Loucy (cell line): ENCODE measurements around the gene PHF10.

Experiments used
- H2AFZ ChIP-seq: fragments of 200-600 bp; sonication (generic); 2 replicates; pipeline ENCODE4 v1.6.0; 2016; ENCODE audit warnings: antibody characterized with exemption, mild to moderate bottlenecking, low read length, moderate library complexity
- H3F3A ChIP-seq: fragments of 200-600 bp; 2 replicates; pipeline ENCODE4 v1.6.0; 2016; ENCODE audit warnings: antibody characterized with exemption, low read depth, mild to moderate bottlenecking
- H3K27me3 ChIP-seq: fragments of 200-600 bp; sonication (generic); 2 replicates; pipeline ENCODE4 v1.6.1; 2014; ENCODE audit warnings: low read length, mild to moderate bottlenecking; ENCODE audit not compliant: insufficient read depth, poor library complexity, severe bottlenecking
- H3K36me3 ChIP-seq: fragments of 200-600 bp; sonication (generic); 2 replicates; pipeline ENCODE4 v1.6.1; 2016; ENCODE audit warnings: low read length; ENCODE audit not compliant: insufficient read depth
- H3K4me1 ChIP-seq: fragments of 200-600 bp; sonication (generic); 2 replicates; pipeline ENCODE4 v1.5.1; 2014; ENCODE audit warnings: low read length, mild to moderate bottlenecking; ENCODE audit not compliant: insufficient read depth, poor library complexity, severe bottlenecking
- H3K4me2 ChIP-seq: fragments of 200-600 bp; sonication (generic); 2 replicates; pipeline ENCODE4 v1.6.0; 2014; ENCODE audit warnings: antibody characterized with exemption, low read length, low read depth, mild to moderate bottlenecking; ENCODE audit not compliant: poor library complexity, severe bottlenecking
- H3K4me3 ChIP-seq: fragments of 200-600 bp; sonication (generic); 2 replicates; pipeline ENCODE4 v1.5.1; 2014; ENCODE audit warnings: low read length, mild to moderate bottlenecking, mixed read lengths; ENCODE audit not compliant: poor library complexity, severe bottlenecking
- H3K79me2 ChIP-seq: fragments of 200-600 bp; sonication (generic); 2 replicates; pipeline ENCODE4 v1.6.1; 2014; ENCODE audit warnings: low read length; ENCODE audit not compliant: insufficient read depth
- H3K9ac ChIP-seq: fragments of 200-600 bp; sonication (generic); 2 replicates; pipeline ENCODE4 v1.6.0; 2014; ENCODE audit warnings: mild to moderate bottlenecking, low read depth, low read length, moderate library complexity; ENCODE audit not compliant: poor library complexity, severe bottlenecking
- H3K9me2 ChIP-seq: fragments of 200-600 bp; sonication (generic); replicated peaks from 2 replicates; pipeline ENCODE4 v1.6.1; 2016; ENCODE audit warnings: low read depth, low read length, mixed read lengths
- H3K9me3 ChIP-seq: fragments of 200-600 bp; sonication (generic); 2 replicates; pipeline ENCODE4 v1.6.1; 2014; ENCODE audit warnings: mild to moderate bottlenecking, antibody characterized with exemption, low read length, low read depth; ENCODE audit not compliant: insufficient read depth
- H4K20me1 ChIP-seq: fragments of 200-600 bp; sonication (generic); 2 replicates; pipeline ENCODE4 v1.6.0; 2014; ENCODE audit warnings: antibody characterized with exemption, low read length, mild to moderate bottlenecking; ENCODE audit not compliant: insufficient read depth, poor library complexity, severe bottlenecking
- CTCF ChIP-seq: fragments of 200-600 bp; sonication (generic); conservative IDR thresholded peaks from 2 replicates; pipeline ENCODE4 v1.5.1; 2014; ENCODE audit warnings: mild to moderate bottlenecking, antibody characterized with exemption, low read length
- EZH2phosphoT487 ChIP-seq: fragments of 200-600 bp; IDR thresholded peaks from 2 replicates; pipeline ENCODE4 v1.6.1; 2018; ENCODE audit warnings: antibody characterized with exemption, mild to moderate bottlenecking, moderate library complexity, borderline replicate concordance

The PHF10 gene

DNA sequence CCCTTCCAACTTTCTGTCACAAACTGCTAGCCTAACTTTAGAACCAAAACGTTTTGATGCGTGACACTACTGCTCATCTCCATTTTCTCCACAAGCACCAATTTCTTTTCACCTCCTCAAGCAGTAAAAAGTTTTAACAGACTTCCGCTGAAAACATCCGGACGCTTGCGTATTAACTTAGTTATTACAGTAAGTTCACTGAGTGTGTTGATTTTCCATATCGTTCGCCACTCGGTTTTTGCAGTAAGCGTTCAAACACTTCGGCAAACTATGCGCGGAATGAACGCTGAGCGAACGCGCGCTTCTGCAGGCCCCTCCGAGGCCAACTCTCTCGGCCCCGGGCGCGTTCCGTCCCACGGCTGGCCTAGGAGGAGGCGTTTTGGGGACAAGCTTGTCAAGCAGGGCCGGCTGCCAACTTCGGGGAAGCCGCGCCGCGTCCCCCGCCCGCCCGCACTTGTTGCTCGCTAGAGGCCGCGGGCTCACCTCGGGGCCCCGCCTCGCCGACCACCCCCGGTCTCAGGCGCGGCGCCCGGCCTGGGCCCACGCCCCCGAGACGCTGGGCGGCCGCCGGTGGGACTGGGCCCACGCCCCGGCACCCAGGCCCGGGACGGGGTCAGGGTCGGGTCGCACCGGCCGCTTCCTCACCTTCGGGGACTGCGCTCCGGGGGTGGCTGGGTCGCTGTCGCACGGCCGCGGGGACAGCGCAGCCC is 945 bp downstream of the PHF10 start:
- H4K20me1 ChIP-seq, result peaks cover 44% of the 10 kb centered on the region
- H3K4me3 ChIP-seq, result peak overlapping the region; percentile 92
- H3K4me2 ChIP-seq, result peak overlapping the region; percentile 80
- H3K9me3 ChIP-seq, result no peaks in the 10 kb centered on the region
- H3K4me1 ChIP-seq, result peaks cover 65% of the 10 kb centered on the region
- H3K79me2 ChIP-seq, result peaks cover 69% of the 10 kb centered on the region
- H3K36me3 ChIP-seq, result no peaks in the 10 kb centered on the region
- no peaks in the 10 kb centered on the region for H3K9me2 ChIP-seq
- peak overlapping the region; percentile 69 for H2AFZ ChIP-seq
- peak overlapping the region; percentile 85 for H3K9ac ChIP-seq
- H3K27me3 ChIP-seq, result no peaks in the 10 kb centered on the region
- TF ChIP-seq CTCF (no peak), EZH2phosphoT487 (no peak)
- no peaks in the 10 kb centered on the region for H3F3A ChIP-seq

GRCh38 chr6:169722362-169723199 is 1.7 kb downstream of the PHF10 start:
- peaks cover 61% of the 10 kb centered on the region for H3K4me1 ChIP-seq
- peak overlapping the region; percentile 80 for H3K4me2 ChIP-seq
- H2AFZ ChIP-seq, result peak overlapping the region; percentile 69
- H3K4me3 ChIP-seq, result peak overlapping the region; percentile 92
- no peaks in the 10 kb centered on the region for H3K36me3 ChIP-seq
- peaks cover 44% of the 10 kb centered on the region for H4K20me1 ChIP-seq
- H3K9me3 ChIP-seq, result no peaks in the 10 kb centered on the region
- H3K27me3 ChIP-seq, result no peaks in the 10 kb centered on the region
- TF ChIP-seq EZH2phosphoT487, result no peak
- no peak for TF ChIP-seq CTCF
- H3K79me2 ChIP-seq, result peaks cover 77% of the 10 kb centered on the region
- no peaks in the 10 kb centered on the region for H3F3A ChIP-seq
- no peaks in the 10 kb centered on the region for H3K9me2 ChIP-seq
- peak overlapping the region; percentile 85 for H3K9ac ChIP-seq

- Histone ChIP-seq H3K9me2 (no peaks in the 10 kb centered on the region), H3K79me2 (peaks cover 82% of the 10 kb centered on the region), H3K9ac (peak overlapping the region; percentile 85), H3F3A (no peaks in the 10 kb centered on the region), H3K4me1 (peaks cover 43% of the 10 kb centered on the region), H3K4me2 (peak overlapping the region; percentile 80), H3K4me3 (peak overlapping the region; percentile 22), H3K36me3 (peaks cover 21% of the 10 kb centered on the region; the same call in 1 of the 2 replicates), H2AFZ (no peak overlapping the region), H4K20me1 (peaks cover 44% of the 10 kb centered on the region), H3K27me3 (no peaks in the 10 kb centered on the region), H3K9me3 (no peaks in the 10 kb centered on the region)
- peak; percentile 48 for TF ChIP-seq CTCF
- TF ChIP-seq EZH2phosphoT487, result no peak
Observed at GRCh38 chr6:169720207-169720855, 4.0 kb downstream of the PHF10 start.
